Panc1 (cell line): ENCODE results near the gene RIPOR3. TPM values are rescaled to one million over a fixed set of nuclear protein-coding genes. Genes with fewer than 3 reads are reported as not detected.

Source experiments
- ATAC-seq: fragments of 200-7000 bp; cut with Tn5 transposase; 2 replicates; pipeline ENCODE4 v1.9.1; 2020; ENCODE audit warnings: mild to moderate bottlenecking, moderate library complexity
- BruUV-seq: library from RNA; stranded (reverse); fragments of 400-500 nt; replicated peaks from 2 replicates; lab custom pipeline; 2021; lab: Mats Ljungman, UMichigan
- CTCF ChIA-PET: fragments of 300-600 bp; sonication (Branson Sonifier 250); formaldehyde crosslinking; loops from one replicate; lab custom pipeline; 2022; ENCODE audit warnings: antibody characterized with exemption; lab: Charles Lee
- POLR2A ChIA-PET: fragments of 300-600 bp; sonication (Branson Sonifier 250); formaldehyde crosslinking; loops from one replicate; lab custom pipeline; 2022; ENCODE audit warnings: antibody characterized with exemption; lab: Charles Lee
- DNase-seq: peaks from one replicate; pipeline ENCODE4 v3.0.0-alpha.2; 2010; ENCODE audit warnings: low read depth, low spot score
- H3K27ac ChIP-seq: 2 replicates; pipeline ENCODE4 v1.5.1; 2011; ENCODE audit warnings: mild to moderate bottlenecking, low read length, inconsistent platforms
- H3K27me3 ChIP-seq: fragments of 200-500 bp; sonication (Bioruptor generic); 2 replicates; pipeline ENCODE4 v1.6.0; 2014; ENCODE audit warnings: low read length, inconsistent platforms; ENCODE audit not compliant: control insufficient read depth, insufficient read depth
- H3K36me3 ChIP-seq: fragments of 200-500 bp; sonication (Bioruptor generic); 2 replicates; pipeline ENCODE4 v1.5.1; 2014; ENCODE audit warnings: inconsistent platforms, mild to moderate bottlenecking, low read length, moderate library complexity; ENCODE audit not compliant: control insufficient read depth, insufficient read depth
- H3K4me1 ChIP-seq: 2 replicates; pipeline ENCODE4 v1.5.1; 2011; ENCODE audit warnings: inconsistent platforms, mild to moderate bottlenecking, low read length, moderate library complexity; ENCODE audit not compliant: control insufficient read depth, insufficient read depth
- H3K4me3 ChIP-seq, 2 experiments: 2 replicates each; pipeline ENCODE4 v1.5.1; 2011 to 2012; ENCODE audit warnings: low read depth in 2 of 2, low read length in 2 of 2, mild to moderate bottlenecking in 2 of 2, inconsistent platforms in 1 of 2, moderate library complexity in 1 of 2
- H3K9me3 ChIP-seq: fragments of 200-500 bp; sonication (Bioruptor generic); 2 replicates; pipeline ENCODE4 v1.5.1; 2014; ENCODE audit warnings: low read depth, mild to moderate bottlenecking, inconsistent platforms, low read length, moderate library complexity; ENCODE audit not compliant: control insufficient read depth, insufficient read depth
- POLR2AphosphoS5 ChIP-seq: IDR thresholded peaks from 2 replicates; pipeline ENCODE4 v1.6.1; 2012; ENCODE audit warnings: mild to moderate bottlenecking, low read depth, low read length, moderate library complexity
- SIN3A ChIP-seq: IDR thresholded peaks from 2 replicates; pipeline ENCODE4 v1.6.1; 2012; ENCODE audit warnings: low read depth, mild to moderate bottlenecking, low read length, moderate library complexity, borderline replicate concordance; ENCODE audit not compliant: insufficient read depth
- TCF7L2 ChIP-seq: IDR thresholded peaks from 2 replicates; pipeline ENCODE4 v1.6.1; 2011; ENCODE audit warnings: mild to moderate bottlenecking, low read depth, low read length, inconsistent platforms
- in situ Hi-C: cut with HindIII; loops from 2 replicates; pipeline ENCODE4 v1.10.0; 2016; ENCODE audit warnings: low sequenced_read_pairs, low pct_unique_long_range_greater_than_20kb
- intact Hi-C: fragments of 100-400 bp; cut with micrococcal nuclease; formaldehyde crosslinking; loops from one replicate; pipeline ENCODE4 v1.10.0; 2022; ENCODE audit not compliant: unreplicated experiment
- total RNA-seq: library from RNA; stranded (reverse); gene quantifications from one replicate; pipeline ENCODE4 v1.2.1, GENCODE V29; 2021; ENCODE audit not compliant: unreplicated experiment
- TF ChIP-seq, protein P1 (sequence below): fragments of 450-650 bp; IDR thresholded peaks from 2 replicates; pipeline ENCODE4 v1.5.1; 2017; ENCODE audit warnings: mild to moderate bottlenecking
- TF ChIP-seq, protein P2 (sequence below), 2 experiments: IDR thresholded peaks; 2 replicates each; pipeline ENCODE4 v1.6.1; 2011 to 2012; ENCODE audit warnings: low read depth in 2 of 2, control low read depth in 1 of 2, low read length in 1 of 2, mild to moderate bottlenecking in 1 of 2, moderate library complexity in 1 of 2; ENCODE audit not compliant: insufficient read depth in 1 of 2

RIPOR3 gene
- total RNA-seq, 1 experiment from 2014 or later = 92.5 TPM

DNA sequence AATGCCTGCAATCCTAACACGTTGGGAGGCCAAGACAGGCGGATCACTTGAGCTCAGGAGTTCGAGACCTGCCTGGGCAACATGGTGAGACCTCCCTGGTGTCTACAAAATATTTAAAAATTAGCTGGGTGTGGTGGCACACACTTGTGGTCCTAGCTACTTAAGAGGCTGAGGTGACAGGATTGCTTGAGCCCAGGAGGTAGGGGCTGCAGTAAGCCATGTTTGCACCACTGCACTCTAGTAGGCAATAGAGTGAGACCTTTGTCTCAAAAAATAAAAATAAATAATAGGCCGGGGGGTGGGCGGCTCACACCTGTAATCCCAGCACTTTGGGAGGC lies 18.3 kb upstream of the RIPOR3 start:
- in situ Hi-C loops (no loop called here), intact Hi-C loops (no loop called here)
- H3K4me1 ChIP-seq = peaks cover 41% of the 10 kb centered on the region
- ChIA-PET POLR2A (no interaction called here), CTCF (no interaction called here)
- no TSS peak for BruUV-seq
- no peaks in the 10 kb centered on the region for H3K36me3 ChIP-seq
- no peak for DNase-seq
- no peak overlapping the region for H3K4me3 ChIP-seq
- TF ChIP-seq, protein P1, sequence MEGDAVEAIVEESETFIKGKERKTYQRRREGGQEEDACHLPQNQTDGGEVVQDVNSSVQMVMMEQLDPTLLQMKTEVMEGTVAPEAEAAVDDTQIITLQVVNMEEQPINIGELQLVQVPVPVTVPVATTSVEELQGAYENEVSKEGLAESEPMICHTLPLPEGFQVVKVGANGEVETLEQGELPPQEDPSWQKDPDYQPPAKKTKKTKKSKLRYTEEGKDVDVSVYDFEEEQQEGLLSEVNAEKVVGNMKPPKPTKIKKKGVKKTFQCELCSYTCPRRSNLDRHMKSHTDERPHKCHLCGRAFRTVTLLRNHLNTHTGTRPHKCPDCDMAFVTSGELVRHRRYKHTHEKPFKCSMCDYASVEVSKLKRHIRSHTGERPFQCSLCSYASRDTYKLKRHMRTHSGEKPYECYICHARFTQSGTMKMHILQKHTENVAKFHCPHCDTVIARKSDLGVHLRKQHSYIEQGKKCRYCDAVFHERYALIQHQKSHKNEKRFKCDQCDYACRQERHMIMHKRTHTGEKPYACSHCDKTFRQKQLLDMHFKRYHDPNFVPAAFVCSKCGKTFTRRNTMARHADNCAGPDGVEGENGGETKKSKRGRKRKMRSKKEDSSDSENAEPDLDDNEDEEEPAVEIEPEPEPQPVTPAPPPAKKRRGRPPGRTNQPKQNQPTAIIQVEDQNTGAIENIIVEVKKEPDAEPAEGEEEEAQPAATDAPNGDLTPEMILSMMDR = no peak
- TF ChIP-seq POLR2AphosphoS5 (no peak), TCF7L2 (no peak), SIN3A (no peak)
- TF ChIP-seq, protein P2, sequence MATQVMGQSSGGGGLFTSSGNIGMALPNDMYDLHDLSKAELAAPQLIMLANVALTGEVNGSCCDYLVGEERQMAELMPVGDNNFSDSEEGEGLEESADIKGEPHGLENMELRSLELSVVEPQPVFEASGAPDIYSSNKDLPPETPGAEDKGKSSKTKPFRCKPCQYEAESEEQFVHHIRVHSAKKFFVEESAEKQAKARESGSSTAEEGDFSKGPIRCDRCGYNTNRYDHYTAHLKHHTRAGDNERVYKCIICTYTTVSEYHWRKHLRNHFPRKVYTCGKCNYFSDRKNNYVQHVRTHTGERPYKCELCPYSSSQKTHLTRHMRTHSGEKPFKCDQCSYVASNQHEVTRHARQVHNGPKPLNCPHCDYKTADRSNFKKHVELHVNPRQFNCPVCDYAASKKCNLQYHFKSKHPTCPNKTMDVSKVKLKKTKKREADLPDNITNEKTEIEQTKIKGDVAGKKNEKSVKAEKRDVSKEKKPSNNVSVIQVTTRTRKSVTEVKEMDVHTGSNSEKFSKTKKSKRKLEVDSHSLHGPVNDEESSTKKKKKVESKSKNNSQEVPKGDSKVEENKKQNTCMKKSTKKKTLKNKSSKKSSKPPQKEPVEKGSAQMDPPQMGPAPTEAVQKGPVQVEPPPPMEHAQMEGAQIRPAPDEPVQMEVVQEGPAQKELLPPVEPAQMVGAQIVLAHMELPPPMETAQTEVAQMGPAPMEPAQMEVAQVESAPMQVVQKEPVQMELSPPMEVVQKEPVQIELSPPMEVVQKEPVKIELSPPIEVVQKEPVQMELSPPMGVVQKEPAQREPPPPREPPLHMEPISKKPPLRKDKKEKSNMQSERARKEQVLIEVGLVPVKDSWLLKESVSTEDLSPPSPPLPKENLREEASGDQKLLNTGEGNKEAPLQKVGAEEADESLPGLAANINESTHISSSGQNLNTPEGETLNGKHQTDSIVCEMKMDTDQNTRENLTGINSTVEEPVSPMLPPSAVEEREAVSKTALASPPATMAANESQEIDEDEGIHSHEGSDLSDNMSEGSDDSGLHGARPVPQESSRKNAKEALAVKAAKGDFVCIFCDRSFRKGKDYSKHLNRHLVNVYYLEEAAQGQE (IDR thresholded peaks at IDR 0.05; ENCODE audit: insufficient read depth in 1 of 2, low read depth in 2 of 2, low read length in 1 of 2) = no peak
- no peak for ATAC-seq
- no peaks in the 10 kb centered on the region for H3K27me3 ChIP-seq
- H3K27ac ChIP-seq = peak overlapping the region; percentile 69
- H3K9me3 ChIP-seq = no peaks in the 10 kb centered on the region

DNA sequence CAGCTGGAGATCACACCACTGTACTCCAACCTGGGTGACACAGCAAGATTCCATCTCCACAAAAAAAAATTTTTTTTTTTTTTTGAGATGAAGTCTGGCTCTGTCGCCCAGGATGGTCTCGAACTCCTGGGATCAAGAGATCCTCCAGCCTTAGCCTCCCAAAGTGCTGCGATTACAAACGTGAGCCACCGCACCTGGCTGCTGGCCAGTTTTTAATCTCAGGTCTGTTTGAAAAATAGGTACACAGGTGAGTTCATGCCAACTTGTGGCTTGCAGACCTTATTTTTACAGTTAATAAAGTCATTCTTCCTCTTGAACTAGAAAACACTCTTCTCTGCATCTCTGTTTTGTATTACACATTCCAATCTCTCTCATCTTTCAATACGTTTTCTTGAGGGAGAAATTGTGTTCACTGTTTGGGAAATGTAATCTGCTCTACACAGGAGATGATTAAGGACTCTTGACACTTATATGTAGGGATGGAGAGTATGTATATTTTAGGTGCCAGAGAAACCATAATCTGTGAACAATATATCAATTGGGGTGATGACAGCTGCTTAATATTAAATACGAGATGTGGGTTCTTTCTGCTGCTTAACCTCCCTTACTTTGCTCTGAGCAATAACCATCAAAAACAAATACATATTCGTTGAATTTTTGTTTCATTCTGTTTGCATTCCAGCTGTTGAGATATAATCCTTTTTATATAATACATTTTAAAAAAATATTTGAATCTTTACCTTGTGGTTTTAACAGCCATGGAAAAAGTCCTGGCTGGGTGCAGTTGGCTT lies 17.7 kb upstream of the RIPOR3 start:
- no TSS peak for BruUV-seq
- intact Hi-C loops (no loop called here), in situ Hi-C loops (no loop called here)
- no peak for ATAC-seq
- no peaks in the 10 kb centered on the region for H3K36me3 ChIP-seq
- DNase-seq = no peak
- H3K27me3 ChIP-seq = no peaks in the 10 kb centered on the region
- ChIA-PET CTCF (no interaction called here), POLR2A (no interaction called here)
- H3K4me3 ChIP-seq = no peak overlapping the region
- H3K9me3 ChIP-seq = no peaks in the 10 kb centered on the region
- peaks cover 42% of the 10 kb centered on the region for H3K4me1 ChIP-seq
- 0 out of 2 replicates have a peak, but pooled peaks have one; percentile 30 for TF ChIP-seq TCF7L2
- TF ChIP-seq, protein P1 = no peak
- H3K27ac ChIP-seq = peak overlapping the region; percentile 69
